ENCODE data around the gene TUBGCP6.

DNA sequence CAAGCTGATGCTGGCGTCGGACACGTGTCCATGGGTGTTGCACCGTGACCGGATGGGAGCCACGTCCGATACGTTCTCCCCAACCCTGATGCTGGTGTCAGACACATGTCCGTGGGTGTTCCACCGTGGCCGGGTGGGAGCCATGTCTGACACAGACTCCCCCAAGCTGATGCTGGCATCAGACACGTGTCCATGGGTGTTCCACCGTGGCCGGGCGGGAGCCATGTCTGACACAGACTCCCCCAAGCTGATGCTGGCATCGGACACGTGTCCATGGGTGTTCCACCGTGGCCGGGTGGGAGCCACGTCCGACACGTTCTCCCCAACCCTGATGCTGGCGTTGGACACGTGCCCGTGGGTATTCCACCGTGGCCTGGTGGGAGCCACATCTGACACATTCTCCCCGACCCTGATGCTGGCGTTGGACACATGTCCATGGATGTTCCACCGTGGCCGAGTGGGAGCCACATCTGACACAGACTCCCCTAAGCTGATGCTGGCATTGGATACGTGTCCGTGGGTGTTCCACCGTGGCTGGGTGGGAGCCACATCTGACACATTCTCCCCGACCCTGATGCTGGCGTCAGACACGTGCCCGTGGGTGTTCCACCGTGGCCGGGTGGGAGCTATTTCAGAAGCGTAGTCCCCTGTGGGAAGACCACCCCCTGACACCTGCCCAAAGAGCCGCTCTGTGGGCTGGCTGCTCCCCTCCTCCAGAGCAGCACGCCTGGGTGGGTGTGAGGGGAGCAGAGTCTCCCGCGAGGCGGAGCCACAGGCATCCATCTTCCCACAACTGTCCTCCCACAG lies 24.0 kb downstream of the TUBGCP6 start:
- TF ChIP-seq, protein P1, sequence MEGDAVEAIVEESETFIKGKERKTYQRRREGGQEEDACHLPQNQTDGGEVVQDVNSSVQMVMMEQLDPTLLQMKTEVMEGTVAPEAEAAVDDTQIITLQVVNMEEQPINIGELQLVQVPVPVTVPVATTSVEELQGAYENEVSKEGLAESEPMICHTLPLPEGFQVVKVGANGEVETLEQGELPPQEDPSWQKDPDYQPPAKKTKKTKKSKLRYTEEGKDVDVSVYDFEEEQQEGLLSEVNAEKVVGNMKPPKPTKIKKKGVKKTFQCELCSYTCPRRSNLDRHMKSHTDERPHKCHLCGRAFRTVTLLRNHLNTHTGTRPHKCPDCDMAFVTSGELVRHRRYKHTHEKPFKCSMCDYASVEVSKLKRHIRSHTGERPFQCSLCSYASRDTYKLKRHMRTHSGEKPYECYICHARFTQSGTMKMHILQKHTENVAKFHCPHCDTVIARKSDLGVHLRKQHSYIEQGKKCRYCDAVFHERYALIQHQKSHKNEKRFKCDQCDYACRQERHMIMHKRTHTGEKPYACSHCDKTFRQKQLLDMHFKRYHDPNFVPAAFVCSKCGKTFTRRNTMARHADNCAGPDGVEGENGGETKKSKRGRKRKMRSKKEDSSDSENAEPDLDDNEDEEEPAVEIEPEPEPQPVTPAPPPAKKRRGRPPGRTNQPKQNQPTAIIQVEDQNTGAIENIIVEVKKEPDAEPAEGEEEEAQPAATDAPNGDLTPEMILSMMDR (IDR thresholded peaks at IDR 0.05): no peak
- TF ChIP-seq POLR2A (IDR thresholded peaks at IDR 0.05): no peak
